ENCODE measurements around the gene CAND1. TPM values are rescaled to one million over a fixed set of nuclear protein-coding genes. Genes with fewer than 3 reads are reported as not detected.

CAND1 gene
- total RNA-seq, 1 experiment from 2014 or later, result 230 TPM

- no peak overlapping the region for H4K91ac ChIP-seq (ENCODE audit: insufficient read length, low read depth, low read length)
- H3K4me2 ChIP-seq (ENCODE audit: insufficient read depth, insufficient read length, low read length), result no peak overlapping the region
- no peak for DNase-seq
- WGBS (ENCODE audit: extremely low coverage, insufficient read length, low lambda C conversion rate), result no CpG with 5 or more reads among the region's 5 CpGs
- H4K5ac ChIP-seq (ENCODE audit: insufficient read length, low read depth, low read length), result no peak overlapping the region
- H2BK120ac ChIP-seq (ENCODE audit: low read depth, low read length, poor library complexity, severe bottlenecking), result no peak overlapping the region
- H3K27me3 ChIP-seq (ENCODE audit: insufficient read depth, low read length), result no peaks in the 10 kb centered on the region
- H3K27ac Mint-ChIP-seq, result no peak overlapping the region; a peak in 1 of 7 replicates
- H3K56ac ChIP-seq (ENCODE audit: insufficient read length, low read depth, low read length), result no peak overlapping the region
- H2AK5ac ChIP-seq (ENCODE audit: insufficient read length, low read length), result no peak overlapping the region
- no peak overlapping the region for H3K23ac ChIP-seq (ENCODE audit: insufficient read length, low read depth, low read length)
- H2BK5ac ChIP-seq (ENCODE audit: insufficient read length, low read length), result no peak overlapping the region
- H2BK15ac ChIP-seq (ENCODE audit: low read depth, low read length), result no peak overlapping the region
- no peak overlapping the region for H3K4ac ChIP-seq (ENCODE audit: low read depth, low read length)
- H3K9me3 Mint-ChIP-seq, result no peaks in the 10 kb centered on the region
- peaks cover 4% of the 10 kb centered on the region for H3K79me1 ChIP-seq (ENCODE audit: insufficient read depth, low read depth, low read length, poor library complexity, severe bottlenecking)
- peaks cover 12 to 52% (median 50%) of the 10 kb centered on the region in 3 experiments; a peak in 6 of 7 replicates for H3K36me3 Mint-ChIP-seq (ENCODE audit: insufficient read depth in 1 of 3, low read depth in 3 of 3)
- no peak overlapping the region for H2BK12ac ChIP-seq (ENCODE audit: insufficient read length, low read depth, low read length)
- H3K4me1 Mint-ChIP-seq, result 0 out of 4 replicates have a peak, but pooled peaks cover 0 to 1% of the 10 kb centered on the region in 2 experiments
- no peaks in the 10 kb centered on the region for H3K9me3 ChIP-seq (ENCODE audit: control insufficient read depth, low read depth, low read length)
- TF ChIP-seq CTCF (conservative IDR thresholded peaks at IDR 0.05), result no peak
- no peaks in the 10 kb centered on the region for H4K20me1 ChIP-seq (ENCODE audit: control insufficient read depth, insufficient read depth, insufficient read length)
- H4K8ac ChIP-seq (replicated peaks; ENCODE audit: insufficient read length, low read depth, low read length), result no peak overlapping the region
- no peak overlapping the region for H2BK20ac ChIP-seq (ENCODE audit: low read depth, low read length, poor library complexity, severe bottlenecking)
- no peak overlapping the region for H3K4me3 Mint-ChIP-seq
- no peak overlapping the region for H2AFZ ChIP-seq (ENCODE audit: low read length)
- H3K27ac ChIP-seq (ENCODE audit: insufficient read length, low read depth, low read length), result no peak overlapping the region
- peaks cover 6% of the 10 kb centered on the region; the same call in 1 of the 2 replicates for H3K79me2 ChIP-seq (ENCODE audit: insufficient read depth, low read length)
- no peaks in the 10 kb centered on the region for H3K27me3 Mint-ChIP-seq (ENCODE audit: low read depth)
- H3K4me1 ChIP-seq (ENCODE audit: insufficient read depth, low read length), result no peaks in the 10 kb centered on the region; the same call in 1 of the 2 replicates
- no peak overlapping the region for H3K9ac ChIP-seq (ENCODE audit: extremely low read depth, insufficient read length, low read length)
- H3K23me2 ChIP-seq (ENCODE audit: insufficient read length, low read depth, low read length, poor library complexity, severe bottlenecking), result no peaks in the 10 kb centered on the region
- H3K14ac ChIP-seq (ENCODE audit: insufficient read depth, low read length), result no peak overlapping the region
- no peak overlapping the region for H3T11ph ChIP-seq (ENCODE audit: low read length)
- H3K18ac ChIP-seq (ENCODE audit: insufficient read length, low read depth, low read length), result no peak overlapping the region
These were observed 18.2 kb downstream of the CAND1 start for GRCh38 chr12:67287311-67287710.

Data from H9 (cell line).